ENCODE measurements around the gene COL24A1. TPM values are rescaled to one million over a fixed set of nuclear protein-coding genes. Genes with fewer than 3 reads are reported as not detected.

COL24A1 gene
- total RNA-seq, 1 experiment from 2014 or later: not detected

GRCh38 chr1:85862456-85862855 is 294.1 kb downstream of the COL24A1 start:
- H3K79me2 ChIP-seq (ENCODE audit: insufficient read depth, low read length): no peaks in the 10 kb centered on the region
- CTCF ChIA-PET: no interaction called here
- H3K9me2 ChIP-seq (ENCODE audit: insufficient read depth): no peaks in the 10 kb centered on the region
- H3K4me3 ChIP-seq (replicated peaks in 1 of 2; ENCODE audit: low read depth in 1 of 2, low read length in 2 of 2): no peak overlapping the region
- BruUV-seq (replicated peaks): no TSS peak
- intact Hi-C loops (cut with micrococcal nuclease): no loop called here
- H3K4me2 ChIP-seq (ENCODE audit: low read length): no peak overlapping the region
- no peaks in the 10 kb centered on the region for H3K4me1 ChIP-seq (ENCODE audit: control insufficient read depth in 1 of 2, insufficient read depth in 2 of 2, low read length in 2 of 2)
- DNase-seq (ENCODE audit: low read depth, low spot score): no peak
- no peak overlapping the region for H3K9ac ChIP-seq (ENCODE audit: low read length)
- H3K36me3 ChIP-seq (ENCODE audit: control insufficient read depth in 1 of 2, insufficient read depth in 2 of 2, low read length in 2 of 2): no peaks in the 10 kb centered on the region
- H3K27me3 ChIP-seq (ENCODE audit: insufficient read depth, low read length): no peaks in the 10 kb centered on the region
- no peak for ATAC-seq
- TF ChIP-seq POLR2A (IDR thresholded peaks at IDR 0.05; ENCODE audit: borderline replicate concordance, extremely low read depth, insufficient read depth, insufficient read length) (no peak), ZFX (IDR thresholded peaks at IDR 0.05) (no peak), ELF1 (IDR thresholded peaks at IDR 0.05; ENCODE audit: borderline replicate concordance, low read depth) (no peak), EZH2phosphoT487 (IDR thresholded peaks at IDR 0.05; ENCODE audit: borderline replicate concordance) (no peak), RAD21 (IDR thresholded peaks at IDR 0.05; ENCODE audit: low read depth) (no peak), ZBTB33 (IDR thresholded peaks at IDR 0.05; ENCODE audit: extremely low read depth, insufficient replicate concordance, low read length) (no peak), MAX (IDR thresholded peaks at IDR 0.05) (no peak), POLR2AphosphoS5 (IDR thresholded peaks at IDR 0.05; ENCODE audit: low read depth, low read length) (no peak), CEBPB (IDR thresholded peaks at IDR 0.05; ENCODE audit: low read depth) (no peak), REST (IDR thresholded peaks at IDR 0.05; ENCODE audit: low read depth) (no peak), ATF3 (IDR thresholded peaks at IDR 0.05) (no peak), EZH2 (IDR thresholded peaks at IDR 0.05) (no peak), TCF7L2 (IDR thresholded peaks at IDR 0.05; ENCODE audit: borderline replicate concordance, extremely low read depth, insufficient read depth, insufficient read length) (no peak), JUND (IDR thresholded peaks at IDR 0.05) (no peak), SIN3A (IDR thresholded peaks at IDR 0.05; ENCODE audit: low read depth) (no peak), YY1 (IDR thresholded peaks at IDR 0.05; ENCODE audit: extremely low read depth, insufficient replicate concordance, low read depth, low read length) (no peak), CBX3 (IDR thresholded peaks at IDR 0.05; ENCODE audit: low read depth) (no peak), SP1 (IDR thresholded peaks at IDR 0.05; ENCODE audit: low read depth) (no peak)
- H3K9me3 ChIP-seq (ENCODE audit: control insufficient read depth in 1 of 2, insufficient read depth in 1 of 2, low read depth in 1 of 2, low read length in 2 of 2): no peaks in the 10 kb centered on the region
- POLR2A ChIA-PET: no interaction called here
- H4K20me1 ChIP-seq (ENCODE audit: insufficient read depth): no peaks in the 10 kb centered on the region
- no peak overlapping the region for H2AFZ ChIP-seq (ENCODE audit: low read depth, low read length, poor library complexity, severe bottlenecking)
- H3K27ac ChIP-seq (ENCODE audit: low read depth, low read length): no peak overlapping the region
- RAD21 ChIA-PET (ENCODE audit: low non-redundant PET in 1 of 2, low total read pairs in 2 of 2, uncharacterized antibody in 2 of 2, unreplicated experiment in 2 of 2): no interaction called here

Measured in HCT116 (cell line).